SU-DHL-6 (cell line): ENCODE data around the gene ZDHHC24.

Experiments used
- EZH2phosphoT487 ChIP-seq: fragments of 200-600 bp; sonication (generic), shearing (Covaris generic); conservative IDR thresholded peaks from 2 replicates; pipeline ENCODE4 v1.6.1; 2018; ENCODE audit warnings: mild to moderate bottlenecking, antibody characterized with exemption, low read length, moderate library complexity, mixed read lengths
- TF ChIP-seq, protein P1 (sequence below): fragments of 200-600 bp; sonication (generic); IDR thresholded peaks from one replicate; pipeline ENCODE4 v1.5.1; 2017; ENCODE audit warnings: antibody characterized with exemption, mild to moderate bottlenecking, low read length, moderate library complexity; ENCODE audit not compliant: insufficient read depth, poor library complexity, severe bottlenecking

DNA sequence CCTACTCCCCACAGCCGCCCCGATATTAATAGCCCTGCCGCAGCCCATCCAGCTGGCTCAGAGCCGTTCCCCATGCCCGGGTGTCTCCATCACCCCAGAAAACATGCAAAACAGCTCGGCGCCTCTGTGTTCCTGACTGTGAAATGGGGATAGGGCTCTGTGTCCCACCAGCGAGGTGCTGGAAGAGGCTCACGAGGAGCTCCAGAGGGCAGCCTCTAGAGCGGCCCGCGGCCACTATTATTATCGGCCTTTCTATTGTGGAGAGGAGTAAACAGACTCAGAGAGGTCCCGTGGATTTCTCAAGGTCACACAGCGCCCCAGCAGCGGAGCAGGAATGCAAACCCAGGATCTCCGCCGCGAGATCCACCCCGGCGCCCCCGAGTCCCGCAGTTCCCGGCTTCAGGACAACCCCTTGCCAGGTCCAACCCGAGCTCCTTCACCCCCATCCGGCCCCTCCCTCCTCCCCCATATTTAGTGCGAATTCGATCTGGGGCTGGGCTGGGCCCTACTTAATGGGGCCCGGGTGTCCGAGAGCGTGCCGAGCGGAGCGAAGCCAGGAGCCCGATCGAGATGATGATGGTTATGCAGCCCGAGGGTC lies 619 bp upstream of the ZDHHC24 start, which contains the start of gene ACTN3:
- TF ChIP-seq, protein P1, sequence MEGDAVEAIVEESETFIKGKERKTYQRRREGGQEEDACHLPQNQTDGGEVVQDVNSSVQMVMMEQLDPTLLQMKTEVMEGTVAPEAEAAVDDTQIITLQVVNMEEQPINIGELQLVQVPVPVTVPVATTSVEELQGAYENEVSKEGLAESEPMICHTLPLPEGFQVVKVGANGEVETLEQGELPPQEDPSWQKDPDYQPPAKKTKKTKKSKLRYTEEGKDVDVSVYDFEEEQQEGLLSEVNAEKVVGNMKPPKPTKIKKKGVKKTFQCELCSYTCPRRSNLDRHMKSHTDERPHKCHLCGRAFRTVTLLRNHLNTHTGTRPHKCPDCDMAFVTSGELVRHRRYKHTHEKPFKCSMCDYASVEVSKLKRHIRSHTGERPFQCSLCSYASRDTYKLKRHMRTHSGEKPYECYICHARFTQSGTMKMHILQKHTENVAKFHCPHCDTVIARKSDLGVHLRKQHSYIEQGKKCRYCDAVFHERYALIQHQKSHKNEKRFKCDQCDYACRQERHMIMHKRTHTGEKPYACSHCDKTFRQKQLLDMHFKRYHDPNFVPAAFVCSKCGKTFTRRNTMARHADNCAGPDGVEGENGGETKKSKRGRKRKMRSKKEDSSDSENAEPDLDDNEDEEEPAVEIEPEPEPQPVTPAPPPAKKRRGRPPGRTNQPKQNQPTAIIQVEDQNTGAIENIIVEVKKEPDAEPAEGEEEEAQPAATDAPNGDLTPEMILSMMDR: no peak
- no peak for TF ChIP-seq EZH2phosphoT487
